Tibial artery (tissue), 4 donors: ENCODE results near the gene CDK11B.

Experiments
- DNase-seq, 2 donors: peaks; one replicate each; pipeline ENCODE4 v3.0.0-alpha.2; 2019
- H3K27ac ChIP-seq, 2 donors: fragments of 200-600 bp; sonication (generic) in 1 of 2; 1 replicate in 1 of 2; 2 replicates in 1 of 2; pipeline ENCODE4 v1.5.1; 2018 to 2019; ENCODE audit warnings: mild to moderate bottlenecking in 1 of 2
- H3K27me3 ChIP-seq, 2 donors: fragments of 200-600 bp; sonication (generic) in 1 of 2; one replicate each; pipeline versions ENCODE4 v1.5.1 to v1.6.0; 2016 to 2019
- H3K36me3 ChIP-seq, 3 donors: fragments of 200-600 bp; sonication (generic) in 2 of 3; one replicate each; pipeline ENCODE4 v1.5.1; 2016 to 2019; ENCODE audit warnings: mild to moderate bottlenecking in 2 of 3
- H3K4me1 ChIP-seq, 4 donors: fragments of 200-600 bp; sonication (generic) in 2 of 4; 1 replicate in 3 of 4; 2 replicates in 1 of 4; pipeline ENCODE4 v1.5.1; 2016 to 2019
- H3K4me3 ChIP-seq, 2 donors: fragments of 200-600 bp; sonication (generic) in 1 of 2; 1 replicate in 1 of 2; 2 replicates in 1 of 2; pipeline ENCODE4 v1.5.1; 2018 to 2019; ENCODE audit warnings: mild to moderate bottlenecking in 2 of 2
- H3K9me3 ChIP-seq, 3 donors: fragments of 200-600 bp; sonication (generic) in 1 of 3; one replicate each; pipeline ENCODE4 v1.5.1; 2016 to 2019
- CTCF ChIP-seq, 2 experiments: fragments of 200-600 bp in 1 of 2; fragments of 450-650 bp in 1 of 2; IDR thresholded peaks; one replicate each; pipeline ENCODE4 v1.5.1; 2017 to 2019; ENCODE audit warnings: antibody characterized with exemption in 2 of 2, mild to moderate bottlenecking in 1 of 2, moderate library complexity in 1 of 2
- intact Hi-C: fragments of 100-400 bp; cut with DNase I; formaldehyde crosslinking; loops from one replicate; pipeline ENCODE4 v1.15.0; 2023; ENCODE audit warnings: low total_unique reads

The CDK11B gene

GRCh38 chr1:1591452-1591851 lies 67.4 kb downstream of the CDK11B start:
- DNase-seq = no peak
- H3K9me3 ChIP-seq = no peaks in the 10 kb centered on the region
- no peak overlapping the region for H3K27ac ChIP-seq
- H3K36me3 ChIP-seq = no peaks in the 10 kb centered on the region
- H3K27me3 ChIP-seq = peaks cover 0 to 31% of the 10 kb centered on the region in 2 donors
- no peak overlapping the region for H3K4me3 ChIP-seq
- no peak for TF ChIP-seq CTCF (IDR thresholded peaks at IDR 0.05)
- H3K4me1 ChIP-seq = no peaks in the 10 kb centered on the region
- intact Hi-C loops = no loop called here
